CD4-positive, alpha-beta T cell treated with Interleukin-15 for 1 hour (primary cell): ENCODE data around the gene LIX1L.

Experiments used
- DNase-seq: peaks from one replicate; pipeline ENCODE4 v3.0.0-alpha.2; 2020

LIX1L gene

GRCh38 chr1:145962157-145963102 is 4.6 kb upstream of the LIX1L start:
- no peak for DNase-seq

- DNase-seq: no peak
Measured at GRCh38 chr1:145961425-145962156, 3.8 kb upstream of the LIX1L start.

DNA sequence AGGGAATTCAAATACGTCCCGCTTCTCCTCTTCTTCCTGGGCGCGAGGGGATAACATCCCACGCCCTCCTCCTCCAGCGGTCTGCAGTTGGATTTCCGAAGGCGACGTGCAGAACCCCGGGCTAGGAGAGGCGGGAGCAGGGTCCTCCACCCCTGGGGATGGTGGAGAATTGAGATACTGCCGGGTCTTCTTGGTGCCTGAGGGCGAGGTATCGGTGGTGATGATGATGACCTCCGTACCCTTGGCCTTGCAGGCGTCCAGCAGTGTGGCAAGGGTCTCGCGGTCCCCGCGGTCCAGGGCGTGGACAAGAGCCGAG is 3.2 kb upstream of the LIX1L start:
- DNase-seq: no peak

DNA sequence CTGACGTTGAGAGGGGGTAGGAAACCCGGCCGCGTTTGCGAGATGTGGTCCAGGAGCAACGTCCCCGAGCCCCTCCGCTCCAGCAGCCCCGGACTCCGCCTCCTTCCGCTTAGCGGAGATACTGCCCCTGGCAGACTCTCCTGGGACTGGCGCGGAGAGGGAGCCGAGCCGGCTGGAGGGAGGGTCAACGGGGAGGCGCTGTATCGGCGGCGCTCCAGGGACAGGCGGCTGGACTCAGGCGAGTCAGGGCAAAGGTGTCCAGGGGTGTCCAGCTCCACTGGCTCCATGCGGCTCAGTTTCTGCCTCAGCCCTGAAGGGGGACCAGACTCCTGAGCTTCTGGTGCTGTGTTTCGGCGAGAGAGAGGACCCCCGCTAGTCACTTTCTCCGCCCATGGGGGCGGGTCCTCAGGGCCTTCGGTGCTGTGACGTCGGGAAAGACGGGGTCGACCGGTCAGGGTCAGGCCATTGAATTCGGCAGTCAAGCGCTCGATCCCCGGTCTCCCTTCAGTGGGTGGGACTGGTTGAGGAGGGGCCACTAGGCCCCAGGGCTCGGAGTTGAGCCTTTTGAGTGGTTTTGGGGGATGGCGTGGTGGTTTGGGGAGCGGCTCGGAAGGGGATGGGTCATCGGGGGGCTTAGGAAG is 2.8 kb upstream of the LIX1L start:
- DNase-seq: peak; percentile 52

GRCh38 chr1:145959957-145960467 is 2.2 kb upstream of the LIX1L start:
- no peak for DNase-seq

GRCh38 chr1:145959333-145959732 is 1.5 kb upstream of the LIX1L start:
- no peak for DNase-seq

DNA sequence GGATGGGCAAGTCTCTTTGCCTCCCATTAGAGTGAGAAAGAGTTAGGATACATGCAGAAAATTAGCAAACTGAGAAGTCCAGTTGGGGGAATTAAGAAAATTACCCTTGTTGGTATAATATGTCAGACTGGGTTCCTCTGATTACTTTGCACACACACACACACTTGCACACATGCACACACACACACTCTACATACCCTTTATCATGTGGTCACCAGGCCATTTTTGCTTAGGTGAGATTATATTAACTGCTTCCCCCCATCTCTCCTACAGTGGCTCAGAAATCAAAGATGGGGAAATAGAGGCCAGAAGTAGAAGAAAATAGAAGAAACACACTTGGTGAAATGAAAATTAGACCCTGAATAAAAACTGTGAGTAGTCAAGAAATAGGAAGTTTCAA is 917 bp upstream of the LIX1L start:
- no peak for DNase-seq

DNA sequence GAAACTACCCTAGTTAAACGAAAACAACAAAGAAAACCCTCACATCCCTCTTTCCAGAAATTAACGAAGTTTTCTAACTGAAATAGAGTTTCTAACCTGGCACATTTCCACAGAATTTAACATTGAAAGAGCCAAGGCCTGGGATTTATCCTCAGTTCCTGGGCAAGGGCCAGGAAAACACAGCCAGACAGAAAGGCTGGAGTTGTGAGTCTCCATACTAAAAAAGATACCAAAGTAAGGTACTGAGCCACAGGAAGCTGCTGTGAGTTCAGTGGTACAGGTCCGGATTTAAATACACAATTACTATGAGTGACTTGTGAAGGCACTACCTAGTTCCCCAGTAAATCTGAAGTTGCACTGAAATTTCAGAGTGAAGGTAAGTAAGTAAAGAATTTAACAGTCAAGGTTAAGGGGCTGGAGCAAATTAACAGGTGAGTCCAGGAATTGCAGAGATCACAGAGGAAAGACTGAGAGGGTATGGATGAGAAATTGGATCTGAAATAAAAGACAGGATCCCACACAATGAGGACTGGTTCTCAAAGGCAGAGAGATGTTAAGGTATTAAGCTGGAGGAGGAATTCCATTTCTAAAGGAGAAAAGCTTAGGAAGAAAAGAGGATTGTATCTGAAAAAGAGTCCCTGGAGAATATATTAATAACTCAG is 905 bp downstream of the LIX1L start:
- no peak for DNase-seq

GRCh38 chr1:145956361-145956760 is 1.5 kb downstream of the LIX1L start:
- DNase-seq: no peak

DNA sequence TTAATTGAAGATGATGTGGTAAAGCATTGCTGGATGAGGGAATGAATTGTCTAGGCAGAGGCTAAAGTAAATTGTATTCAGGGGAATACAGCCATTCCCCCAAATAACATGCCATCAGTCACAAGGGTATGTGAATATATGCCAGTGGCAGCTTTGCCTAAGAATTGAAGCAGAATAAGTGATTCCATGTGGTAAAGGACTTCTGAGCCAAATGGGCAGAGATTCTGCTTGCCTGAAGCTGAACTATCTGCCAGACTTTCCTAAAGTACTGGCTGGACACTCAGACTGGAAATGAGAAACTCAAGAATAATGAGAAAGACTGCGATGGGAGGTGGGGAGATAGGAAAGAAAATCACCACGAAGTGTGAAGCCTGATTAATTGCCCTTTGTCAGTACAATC is 2.4 kb downstream of the LIX1L start:
- no peak for DNase-seq

- DNase-seq: no peak
Measured at GRCh38 chr1:145953861-145954260, 4.0 kb downstream of the LIX1L start.

DNA sequence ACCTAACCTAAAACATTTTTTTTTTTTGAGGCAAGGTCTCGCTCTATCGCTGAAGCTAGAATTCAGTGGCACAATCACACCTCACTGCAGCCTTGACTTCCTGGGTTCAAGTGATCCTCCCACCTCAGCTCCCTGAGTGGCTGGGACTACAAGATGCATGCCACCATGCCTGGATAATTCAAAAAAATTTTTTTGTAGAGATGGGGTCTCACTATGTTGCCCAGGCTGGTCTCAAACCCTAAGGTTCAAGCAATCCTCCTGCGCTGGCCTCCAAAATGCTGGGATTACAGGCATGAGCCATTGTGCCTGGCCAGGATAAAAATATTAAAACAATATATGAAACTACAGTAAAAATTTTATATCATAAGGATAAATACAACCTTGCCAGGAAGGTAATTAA is 4.9 kb downstream of the LIX1L start:
- DNase-seq: no peak

GRCh38 chr1:145951526-145951925 is 6.3 kb downstream of the LIX1L start:
- no peak for DNase-seq

GRCh38 chr1:145949219-145949618 is 8.6 kb downstream of the LIX1L start:
- DNase-seq: no peak

GRCh38 chr1:145947551-145947950 is 10.3 kb downstream of the LIX1L start:
- no peak for DNase-seq

DNA sequence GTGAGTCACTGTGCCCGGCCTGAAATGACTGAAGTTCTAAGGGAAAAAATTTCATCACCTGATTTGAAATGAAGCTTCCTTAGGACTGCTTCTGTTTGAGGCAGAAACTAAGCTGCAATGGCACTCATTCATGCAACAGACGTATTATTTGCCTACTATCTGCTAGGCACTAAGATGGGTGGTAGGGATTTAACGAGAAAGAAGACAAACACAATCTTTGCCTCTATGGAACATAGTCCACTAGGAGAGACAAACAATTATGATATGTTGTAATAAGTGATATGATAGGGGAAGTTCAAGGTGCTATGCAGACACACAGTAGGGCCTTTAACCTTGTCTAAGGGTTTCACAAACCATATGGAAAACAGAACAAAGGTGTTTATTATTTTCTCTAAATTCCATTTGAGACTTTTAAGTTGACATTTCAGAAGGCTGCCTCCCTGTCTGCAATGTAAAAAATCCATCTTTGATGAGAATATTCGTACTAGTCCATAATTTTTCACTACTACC is 11.3 kb downstream of the LIX1L start:
- no peak for DNase-seq

- no peak for DNase-seq
Measured at GRCh38 chr1:145944532-145944931, 13.3 kb downstream of the LIX1L start.

GRCh38 chr1:145942871-145943270 is 14.9 kb downstream of the LIX1L start:
- no peak for DNase-seq

- no peak for DNase-seq
Measured at GRCh38 chr1:145942405-145942804, 15.4 kb downstream of the LIX1L start.

GRCh38 chr1:145937436-145937835 is 20.4 kb downstream of the LIX1L start:
- DNase-seq: no peak

DNA sequence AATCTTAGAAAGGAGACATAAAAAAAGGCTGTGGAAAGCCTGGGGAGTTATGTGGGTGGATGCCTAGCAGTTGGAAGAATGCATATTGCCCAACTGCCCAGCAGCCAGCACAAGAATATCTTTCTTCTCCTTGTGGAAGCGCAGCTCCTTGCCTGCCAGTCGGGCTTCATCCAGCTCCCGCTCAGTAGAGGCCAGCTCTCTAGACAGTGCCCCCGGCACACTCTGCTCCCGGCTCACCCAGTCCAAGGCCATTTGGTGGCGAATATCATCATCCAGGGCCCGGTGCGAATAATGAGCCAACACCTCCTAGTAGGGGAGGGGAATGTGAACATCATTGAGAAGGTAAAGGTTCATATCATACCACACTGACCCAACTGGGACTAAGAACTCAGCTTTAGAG is 21.6 kb downstream of the LIX1L start:
- no peak for DNase-seq

DNA sequence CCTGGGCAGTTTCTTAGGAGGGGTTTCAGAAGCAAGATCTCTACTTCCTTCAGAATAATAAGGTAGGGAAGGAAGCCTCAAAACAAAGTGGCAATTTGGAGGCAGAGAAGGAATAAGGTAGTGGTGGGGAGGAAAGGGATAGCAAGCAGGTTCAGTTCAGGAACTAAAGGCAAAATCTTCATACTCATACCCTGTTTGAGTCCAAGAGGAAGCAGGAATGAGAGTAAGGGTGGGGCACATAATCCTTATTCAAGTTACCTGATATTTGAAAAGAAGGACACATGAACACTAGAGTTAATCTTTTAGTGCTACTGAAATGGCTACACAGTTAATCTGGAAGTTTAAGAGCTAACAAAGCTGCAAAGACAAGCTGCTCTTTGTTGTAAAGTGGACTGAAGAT is 22.1 kb downstream of the LIX1L start:
- DNase-seq: no peak

- DNase-seq: peak; percentile 43
Measured at GRCh38 chr1:145932522-145933009, 25.3 kb downstream of the LIX1L start.
